Osteocyte (in vitro differentiated cells): ENCODE measurements around the gene STAT5B. TPM values are rescaled to one million over a fixed set of nuclear protein-coding genes. Genes with fewer than 3 reads are reported as not detected.
"Not testable (repeated sequence)": the region's sequence is repeated elsewhere in the genome, so short reads cannot be mapped to it uniquely, and the experiment has no call there.

Experiments used
- DNase-seq: peaks from one replicate; pipeline ENCODE4 v3.0.0; 2021; ENCODE audit warnings: mixed read lengths; ENCODE audit not compliant: unreplicated experiment; ENCODE audit errors: extremely low spot score
- H3K27ac Mint-ChIP-seq: one replicate; pipeline ENCODE4 v1.8.0; 2021; ENCODE audit warnings: mild to moderate bottlenecking, mixed read lengths; ENCODE audit not compliant: unreplicated experiment
- H3K27me3 Mint-ChIP-seq: one replicate; pipeline ENCODE4 v1.8.0; 2021; ENCODE audit warnings: mixed read lengths; ENCODE audit not compliant: unreplicated experiment
- H3K36me3 Mint-ChIP-seq: one replicate; pipeline ENCODE4 v1.8.0; 2021; ENCODE audit warnings: mixed read lengths; ENCODE audit not compliant: unreplicated experiment
- H3K4me1 Mint-ChIP-seq: one replicate; pipeline ENCODE4 v1.8.0; 2021; ENCODE audit warnings: mixed read lengths; ENCODE audit not compliant: unreplicated experiment
- H3K4me3 Mint-ChIP-seq: one replicate; pipeline ENCODE4 v1.8.0; 2021; ENCODE audit warnings: mild to moderate bottlenecking, moderate library complexity, mixed read lengths; ENCODE audit not compliant: unreplicated experiment
- H3K9me3 Mint-ChIP-seq: one replicate; pipeline ENCODE4 v1.8.0; 2021; ENCODE audit warnings: mixed read lengths; ENCODE audit not compliant: unreplicated experiment
- total RNA-seq: library from RNA; stranded (reverse); gene quantifications from 2 replicates; pipeline ENCODE4 v1.2.1, GENCODE V29; 2021
- TF ChIP-seq, protein P1 (sequence below): fragments of 200-600 bp; sonication (generic); IDR thresholded peaks from 2 replicates; pipeline ENCODE4 v1.5.0; 2021; ENCODE audit warnings: antibody characterized with exemption, mild to moderate bottlenecking, moderate library complexity

Gene STAT5B
- total RNA-seq, 1 donor from 2014 or later, result 41.3 TPM

DNA sequence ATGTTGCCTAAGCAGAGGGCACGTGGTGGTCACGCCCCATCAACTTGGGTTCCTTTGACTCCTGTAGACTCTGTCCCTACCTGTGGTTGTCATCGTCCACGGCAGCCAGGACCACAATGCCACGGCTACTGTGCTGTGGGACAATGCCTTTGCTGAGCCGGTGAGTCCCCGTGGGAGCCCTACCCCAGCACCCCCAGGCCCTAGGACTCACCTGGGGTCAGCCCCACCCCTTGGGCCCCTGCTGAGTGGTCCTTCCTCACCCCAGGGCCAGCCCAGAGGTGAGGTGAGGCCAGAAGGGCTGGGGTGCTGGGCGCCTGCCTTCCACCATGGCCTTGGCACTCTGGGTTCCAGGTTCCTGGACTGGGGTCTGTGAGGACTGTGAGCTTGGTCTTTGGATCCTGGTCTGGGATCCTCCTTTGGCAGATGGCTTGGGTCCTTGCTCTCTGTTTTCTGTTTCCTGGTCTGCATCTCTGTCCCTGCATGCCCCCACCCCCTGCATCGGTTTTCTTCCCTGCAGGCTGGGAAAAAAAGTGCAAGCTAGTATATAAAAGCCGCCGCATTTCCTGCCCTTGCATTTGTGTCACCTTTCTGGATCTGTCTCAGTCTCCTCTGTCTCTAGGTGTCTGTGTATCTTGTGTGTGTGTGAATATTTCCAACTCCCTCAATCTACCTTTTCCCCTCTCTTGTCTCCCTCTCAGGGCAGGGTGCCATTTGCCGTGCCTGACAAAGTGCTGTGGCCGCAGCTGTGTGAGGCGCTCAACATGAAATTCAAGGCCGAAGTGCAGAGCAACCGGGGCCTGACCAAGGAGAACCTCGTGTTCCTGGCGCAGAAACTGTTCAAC, 29.6 kb upstream of the STAT5B start:
- no peaks in the 10 kb centered on the region for H3K9me3 Mint-ChIP-seq
- no peaks in the 10 kb centered on the region for H3K4me1 Mint-ChIP-seq
- H3K27me3 Mint-ChIP-seq, result no peaks in the 10 kb centered on the region
- H3K27ac Mint-ChIP-seq, result no peak overlapping the region
- TF ChIP-seq, protein P1, sequence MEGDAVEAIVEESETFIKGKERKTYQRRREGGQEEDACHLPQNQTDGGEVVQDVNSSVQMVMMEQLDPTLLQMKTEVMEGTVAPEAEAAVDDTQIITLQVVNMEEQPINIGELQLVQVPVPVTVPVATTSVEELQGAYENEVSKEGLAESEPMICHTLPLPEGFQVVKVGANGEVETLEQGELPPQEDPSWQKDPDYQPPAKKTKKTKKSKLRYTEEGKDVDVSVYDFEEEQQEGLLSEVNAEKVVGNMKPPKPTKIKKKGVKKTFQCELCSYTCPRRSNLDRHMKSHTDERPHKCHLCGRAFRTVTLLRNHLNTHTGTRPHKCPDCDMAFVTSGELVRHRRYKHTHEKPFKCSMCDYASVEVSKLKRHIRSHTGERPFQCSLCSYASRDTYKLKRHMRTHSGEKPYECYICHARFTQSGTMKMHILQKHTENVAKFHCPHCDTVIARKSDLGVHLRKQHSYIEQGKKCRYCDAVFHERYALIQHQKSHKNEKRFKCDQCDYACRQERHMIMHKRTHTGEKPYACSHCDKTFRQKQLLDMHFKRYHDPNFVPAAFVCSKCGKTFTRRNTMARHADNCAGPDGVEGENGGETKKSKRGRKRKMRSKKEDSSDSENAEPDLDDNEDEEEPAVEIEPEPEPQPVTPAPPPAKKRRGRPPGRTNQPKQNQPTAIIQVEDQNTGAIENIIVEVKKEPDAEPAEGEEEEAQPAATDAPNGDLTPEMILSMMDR, result no peak
- peaks cover 51% of the 10 kb centered on the region for H3K36me3 Mint-ChIP-seq
- DNase-seq, result no peak
- no peak overlapping the region for H3K4me3 Mint-ChIP-seq

DNA sequence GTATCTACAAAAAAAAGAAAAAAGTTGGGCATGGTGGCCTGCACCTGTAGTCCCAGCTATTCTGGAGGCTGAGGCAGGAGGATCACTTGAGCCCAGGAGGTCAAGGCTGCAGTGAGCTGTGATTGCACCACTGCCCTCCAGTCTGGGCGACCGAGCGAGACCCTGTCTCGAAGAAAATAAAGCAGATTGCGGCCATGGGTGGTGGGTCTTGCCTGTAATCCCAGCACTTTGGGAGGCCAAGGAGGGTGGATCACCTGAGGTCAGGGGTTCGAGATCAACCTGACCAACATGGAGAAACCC, 28.8 kb upstream of the STAT5B start:
- H3K27ac Mint-ChIP-seq, H3K4me3 Mint-ChIP-seq, H3K27me3 Mint-ChIP-seq, DNase-seq, H3K9me3 Mint-ChIP-seq, H3K4me1 Mint-ChIP-seq: not testable (repeated sequence)
- peaks cover 47% of the 10 kb centered on the region for H3K36me3 Mint-ChIP-seq

- TF ChIP-seq, protein P1, result no peak
- no peak overlapping the region for H3K27ac Mint-ChIP-seq
- H3K4me1 Mint-ChIP-seq, result no peaks in the 10 kb centered on the region
- H3K36me3 Mint-ChIP-seq, result peaks cover 44% of the 10 kb centered on the region
- H3K9me3 Mint-ChIP-seq, result no peaks in the 10 kb centered on the region
- no peak overlapping the region for H3K4me3 Mint-ChIP-seq
- DNase-seq, result no peak
- no peaks in the 10 kb centered on the region for H3K27me3 Mint-ChIP-seq
Observed at GRCh38 chr17:42304187-42305030, 28.2 kb upstream of the STAT5B start.

GRCh38 chr17:42303694-42304093, 27.5 kb upstream of the STAT5B start:
- peaks cover 45% of the 10 kb centered on the region for H3K36me3 Mint-ChIP-seq
- no peaks in the 10 kb centered on the region for H3K4me1 Mint-ChIP-seq
- TF ChIP-seq, protein P1, result no peak
- H3K4me3 Mint-ChIP-seq, result no peak overlapping the region
- H3K9me3 Mint-ChIP-seq, result no peaks in the 10 kb centered on the region
- DNase-seq, result no peak
- H3K27ac Mint-ChIP-seq, result no peak overlapping the region
- no peaks in the 10 kb centered on the region for H3K27me3 Mint-ChIP-seq

- no peak for DNase-seq
- no peak overlapping the region for H3K4me3 Mint-ChIP-seq
- TF ChIP-seq, protein P1, result no peak
- H3K36me3 Mint-ChIP-seq, result peaks cover 44% of the 10 kb centered on the region
- no peaks in the 10 kb centered on the region for H3K9me3 Mint-ChIP-seq
- H3K27me3 Mint-ChIP-seq, result no peaks in the 10 kb centered on the region
- no peak overlapping the region for H3K27ac Mint-ChIP-seq
- no peaks in the 10 kb centered on the region for H3K4me1 Mint-ChIP-seq
Observed at GRCh38 chr17:42301022-42301421, 24.8 kb upstream of the STAT5B start.

DNA sequence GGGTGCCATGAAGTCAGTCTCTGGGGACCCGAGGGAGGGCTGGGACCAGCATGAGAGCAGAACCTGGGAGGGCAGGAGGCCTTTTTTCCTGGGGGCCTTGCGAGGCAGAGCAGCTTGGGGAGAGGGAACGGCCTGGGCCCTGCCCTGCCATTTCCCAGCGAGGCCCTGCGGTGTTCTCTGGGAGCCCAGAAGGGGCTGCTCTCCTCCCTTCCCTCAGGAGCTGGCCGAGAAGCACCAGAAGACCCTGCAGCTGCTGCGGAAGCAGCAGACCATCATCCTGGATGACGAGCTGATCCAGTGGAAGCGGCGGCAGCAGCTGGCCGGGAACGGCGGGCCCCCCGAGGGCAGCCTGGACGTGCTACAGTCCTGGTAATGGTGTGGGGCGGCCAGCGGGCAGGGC, 23.7 kb upstream of the STAT5B start:
- H3K36me3 Mint-ChIP-seq, result peaks cover 51% of the 10 kb centered on the region
- not testable (repeated sequence) for H3K9me3 Mint-ChIP-seq, DNase-seq, H3K27ac Mint-ChIP-seq, H3K4me3 Mint-ChIP-seq, H3K27me3 Mint-ChIP-seq, H3K4me1 Mint-ChIP-seq

DNA sequence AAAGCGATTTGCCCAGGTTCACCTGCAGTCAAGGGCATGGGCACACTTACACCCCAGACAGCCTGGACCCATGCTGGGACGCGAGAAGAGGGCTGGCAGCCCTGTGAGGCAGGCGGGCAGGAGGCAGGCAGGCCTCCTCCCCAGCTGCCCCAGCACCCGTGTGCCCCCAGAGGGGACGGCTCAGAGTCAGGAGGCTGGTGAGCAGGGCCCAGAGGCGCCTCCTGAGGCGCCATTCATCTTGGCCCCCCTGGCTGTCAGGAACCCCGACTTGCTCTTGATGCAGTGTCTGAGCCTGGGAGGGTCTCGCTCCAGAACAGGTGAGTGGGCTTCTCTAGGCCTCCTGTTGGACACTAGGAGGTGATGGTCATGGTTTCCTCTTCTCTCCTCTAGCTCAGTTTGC, 23.2 kb upstream of the STAT5B start:
- not testable (repeated sequence) for H3K27ac Mint-ChIP-seq, DNase-seq, H3K27me3 Mint-ChIP-seq, H3K9me3 Mint-ChIP-seq, H3K4me3 Mint-ChIP-seq
- Mint-ChIP-seq H3K4me1 (peaks cover 10% of the 10 kb centered on the region), H3K36me3 (peaks cover 46% of the 10 kb centered on the region)

DNA sequence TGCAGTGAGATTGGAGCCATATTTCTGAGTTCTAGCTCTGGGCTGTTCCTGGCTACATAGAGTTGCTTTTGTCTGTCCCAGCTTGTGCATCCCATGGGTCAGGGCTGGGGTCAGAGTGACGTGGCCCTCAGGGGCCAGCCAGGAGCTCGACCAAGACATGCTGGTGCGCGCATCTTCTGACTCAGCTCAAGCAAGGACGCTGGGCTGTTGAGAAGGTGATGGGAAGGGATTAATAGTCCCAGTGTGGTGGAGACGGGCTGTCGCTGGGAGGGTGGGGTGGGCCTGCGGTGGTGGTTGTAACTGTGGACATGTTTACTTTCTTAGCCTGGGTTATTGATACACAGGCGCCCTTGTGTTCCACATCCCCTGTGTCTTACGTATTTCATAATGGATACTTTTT, 21.6 kb upstream of the STAT5B start:
- H3K4me1 Mint-ChIP-seq, result peaks cover 22% of the 10 kb centered on the region
- H3K36me3 Mint-ChIP-seq, result peaks cover 42% of the 10 kb centered on the region
- H3K27ac Mint-ChIP-seq, H3K9me3 Mint-ChIP-seq, H3K27me3 Mint-ChIP-seq, H3K4me3 Mint-ChIP-seq, DNase-seq: not testable (repeated sequence)
